ENCODE data around the gene ERAP2.
"Not testable (repeated sequence)": the region's sequence is repeated elsewhere in the genome, so short reads cannot be mapped to it uniquely, and the experiment has no call there.

Gene ERAP2

DNA sequence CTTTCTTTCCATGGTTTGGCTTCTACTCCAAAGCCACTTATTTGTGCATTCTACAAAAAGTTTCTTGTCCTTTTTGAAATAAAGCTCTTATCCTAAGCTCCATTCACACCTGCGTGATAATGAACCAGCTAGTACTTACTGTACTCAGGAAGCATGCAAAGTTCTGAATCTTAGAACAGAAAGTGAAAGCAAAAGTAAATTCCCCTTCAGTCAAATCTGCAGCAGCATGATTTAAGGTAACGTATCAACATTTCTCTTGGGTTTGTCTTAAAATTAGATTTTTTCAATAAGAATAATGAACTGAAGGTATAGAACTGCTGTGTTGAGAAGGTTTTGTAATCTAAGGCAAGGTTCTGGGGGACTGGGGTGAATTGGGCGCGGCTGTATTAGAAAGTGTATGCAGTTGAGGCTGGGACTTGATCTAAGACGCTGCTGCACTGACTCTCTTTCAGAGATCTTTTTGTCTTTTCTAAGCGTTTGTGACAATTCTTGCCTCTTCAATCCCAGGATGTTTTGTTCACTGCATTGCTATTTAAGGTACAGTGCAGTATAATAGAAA, at the start of gene ERAP2:
Gene ERAP2 (plus strand): TSS at position 209 of the 559 bp plus-strand sequence. CDS start 3,186 bp downstream, outside the sequence.
- DNase-seq (ENCODE audit: low read depth): no peak

- DNase-seq (ENCODE audit: low read depth): no peak
Observed at GRCh38 chr5:96829297-96829696, 47.0 kb upstream of the ERAP2 start.

DNA sequence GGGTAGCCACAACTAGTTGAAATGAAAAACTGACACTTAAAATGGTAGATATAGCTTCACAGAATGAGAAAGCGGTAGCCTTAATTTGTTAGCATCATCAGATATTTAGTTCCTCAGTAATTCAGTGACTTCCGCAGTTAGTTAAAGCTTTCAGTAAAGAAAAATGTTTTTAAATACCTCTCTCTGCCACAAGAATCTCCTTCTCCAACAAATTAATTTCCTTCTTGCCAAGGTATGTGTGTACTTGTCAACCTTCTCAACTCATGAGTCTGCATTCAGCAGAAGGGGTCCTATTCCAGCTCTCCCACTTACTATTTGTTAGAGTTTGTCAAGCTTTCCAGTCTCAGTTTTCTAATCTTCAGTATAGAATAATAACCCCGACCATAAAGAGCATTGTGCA, 42.3 kb upstream of the ERAP2 start:
- DNase-seq (ENCODE audit: low read depth): no peak

DNA sequence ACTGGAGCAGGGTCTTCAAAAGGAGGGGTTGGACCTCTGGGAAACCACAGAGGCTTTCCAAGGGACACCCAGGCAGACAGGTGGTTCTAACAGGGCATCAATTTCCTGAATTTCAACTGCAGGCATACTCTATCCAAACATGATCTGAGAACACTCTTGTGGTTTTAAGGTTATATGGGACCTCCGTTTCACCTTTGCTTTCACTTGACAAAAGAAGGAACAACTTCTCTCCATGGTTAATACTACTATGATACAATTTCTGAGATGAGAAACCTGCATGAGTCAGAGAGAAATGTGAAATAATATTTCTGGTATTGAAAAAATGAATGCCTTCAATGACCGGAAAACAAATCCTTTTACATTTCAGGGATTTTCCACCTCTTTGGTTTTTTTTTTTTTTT, 40.5 kb upstream of the ERAP2 start:
- DNase-seq (ENCODE audit: low read depth): no peak

- no peak for DNase-seq (ENCODE audit: low read depth)
Observed at GRCh38 chr5:96836817-96837216, 39.5 kb upstream of the ERAP2 start.

DNA sequence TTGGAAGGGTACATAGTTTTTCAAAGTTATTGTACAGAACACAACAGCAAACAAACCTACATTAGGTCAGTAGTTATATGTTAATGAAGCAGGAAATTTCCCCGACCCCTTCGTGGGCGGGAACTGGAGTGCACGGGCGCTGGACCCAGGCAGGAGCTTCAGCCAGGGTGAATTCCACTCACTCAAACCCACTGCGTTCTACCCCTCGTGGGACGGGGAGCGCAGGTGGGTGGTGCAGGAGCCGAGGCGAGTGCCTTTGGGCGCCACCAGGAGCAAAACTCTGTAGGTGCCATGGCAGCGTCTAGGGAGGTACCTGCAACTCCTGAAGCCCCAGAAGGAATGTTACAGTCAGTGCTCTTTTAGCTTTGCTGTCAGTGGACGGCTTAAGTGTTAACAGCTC, 39.0 kb upstream of the ERAP2 start:
- no peak for DNase-seq (ENCODE audit: low read depth)

DNA sequence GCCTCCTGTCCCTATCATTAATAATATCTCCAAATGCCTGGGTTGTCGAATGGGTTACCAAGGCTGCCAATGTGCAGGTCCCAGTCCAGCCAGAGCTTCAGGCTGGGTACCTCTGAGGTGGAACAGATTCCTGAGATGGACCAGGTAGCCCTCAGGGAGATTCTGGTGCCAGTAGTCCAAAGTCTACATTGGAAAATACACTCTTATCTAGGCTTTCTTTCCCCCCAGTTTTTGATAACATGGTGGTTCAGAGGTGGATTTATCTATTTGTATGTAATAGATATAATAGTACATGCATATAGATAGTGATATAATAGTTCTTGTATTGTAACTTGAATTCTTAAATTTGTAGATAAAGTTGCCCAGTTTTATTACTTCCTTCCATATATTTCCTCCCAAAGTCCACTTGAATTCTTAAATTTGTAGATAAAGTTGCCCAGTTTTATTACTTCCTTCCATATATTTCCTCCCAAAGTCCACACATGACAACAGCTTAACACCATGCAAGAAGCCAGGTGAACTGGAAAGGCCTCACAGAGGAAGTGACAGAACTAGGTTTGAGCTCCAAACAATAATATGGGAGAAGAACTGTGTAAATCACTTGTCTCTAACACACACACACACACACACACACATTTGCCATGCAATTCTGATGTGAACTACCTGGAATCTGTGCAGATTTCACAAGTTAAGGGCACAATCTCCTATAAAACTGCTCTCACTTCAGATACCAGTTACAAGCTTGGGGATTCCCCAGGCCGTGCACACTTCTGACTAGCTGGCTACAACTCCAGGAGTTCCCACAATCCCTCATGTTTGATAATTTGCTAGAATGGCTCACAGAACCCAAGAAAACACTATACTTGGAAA, 37.9 kb upstream of the ERAP2 start:
- DNase-seq (ENCODE audit: low read depth): no peak

DNA sequence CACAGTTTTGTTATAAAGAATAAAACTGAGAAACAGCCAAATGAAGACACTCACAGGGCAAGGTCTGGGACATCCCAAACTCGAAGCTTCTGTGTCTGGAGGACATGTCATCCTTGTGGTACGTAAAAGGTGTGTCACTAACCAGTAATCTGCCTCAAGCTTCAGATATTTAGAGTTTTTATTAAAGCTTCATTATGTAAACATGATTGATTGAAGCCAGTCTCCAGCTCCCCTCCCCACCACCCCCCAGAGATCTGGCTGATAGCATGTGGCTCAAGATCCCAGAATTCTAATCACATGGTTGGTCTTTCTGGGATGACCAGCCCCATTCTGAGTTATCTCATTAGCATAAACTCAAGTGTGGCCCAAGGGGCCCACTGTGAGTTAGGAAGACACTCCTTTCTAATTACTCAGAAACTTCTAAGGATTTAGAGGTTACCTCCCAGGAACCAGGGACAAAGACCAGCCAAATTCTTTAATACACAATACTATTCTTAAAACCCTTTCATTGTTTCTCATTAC, 37.2 kb upstream of the ERAP2 start:
- no peak for DNase-seq (ENCODE audit: low read depth)

DNA sequence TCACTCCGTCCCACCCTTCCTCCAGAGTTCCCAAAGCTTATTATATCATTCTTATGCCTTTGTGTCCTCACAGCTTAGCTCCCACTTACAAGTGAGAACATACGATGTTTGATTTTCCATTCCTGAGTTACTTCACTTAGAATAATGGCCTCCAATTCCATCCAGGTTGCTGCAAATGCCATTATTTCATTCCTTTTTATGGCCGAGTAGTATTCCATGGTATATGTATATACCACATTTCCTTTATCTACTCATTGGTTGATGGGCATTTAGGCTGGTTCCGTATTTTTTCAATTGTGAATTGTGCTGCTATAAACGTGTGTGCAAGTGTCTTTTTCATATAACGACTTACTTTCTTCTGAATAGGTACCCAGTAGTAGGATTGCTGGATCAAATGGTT, 34.4 kb upstream of the ERAP2 start:
- not testable (repeated sequence) for DNase-seq (ENCODE audit: low read depth)

- no peak for DNase-seq (ENCODE audit: low read depth)
Observed at GRCh38 chr5:96843140-96843539, 33.2 kb upstream of the ERAP2 start.

DNA sequence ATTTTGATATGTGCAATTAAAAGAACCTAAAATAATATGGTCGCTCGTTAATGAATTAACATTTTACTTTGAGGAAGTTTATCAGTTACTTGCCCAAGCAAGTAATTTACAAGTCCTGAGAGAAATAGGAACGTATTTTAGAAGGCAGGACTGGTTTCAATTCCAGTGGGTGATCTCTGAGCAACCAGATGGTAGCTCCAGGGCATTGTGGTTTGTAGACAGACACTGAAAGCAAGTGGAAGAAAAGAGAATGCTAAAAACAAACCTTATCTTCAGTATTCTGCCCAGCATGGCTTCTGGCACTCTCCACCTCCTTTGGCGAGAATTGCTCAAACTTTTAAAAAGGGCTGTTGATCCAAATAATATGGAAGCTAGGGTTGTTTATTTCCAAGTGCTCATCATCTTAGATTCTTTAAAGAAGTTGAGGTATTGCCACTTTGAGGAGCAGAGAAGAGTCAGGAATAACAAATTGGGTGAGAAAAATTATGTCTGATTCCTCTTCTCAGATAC, 31.8 kb upstream of the ERAP2 start:
- no peak for DNase-seq (ENCODE audit: low read depth)

DNA sequence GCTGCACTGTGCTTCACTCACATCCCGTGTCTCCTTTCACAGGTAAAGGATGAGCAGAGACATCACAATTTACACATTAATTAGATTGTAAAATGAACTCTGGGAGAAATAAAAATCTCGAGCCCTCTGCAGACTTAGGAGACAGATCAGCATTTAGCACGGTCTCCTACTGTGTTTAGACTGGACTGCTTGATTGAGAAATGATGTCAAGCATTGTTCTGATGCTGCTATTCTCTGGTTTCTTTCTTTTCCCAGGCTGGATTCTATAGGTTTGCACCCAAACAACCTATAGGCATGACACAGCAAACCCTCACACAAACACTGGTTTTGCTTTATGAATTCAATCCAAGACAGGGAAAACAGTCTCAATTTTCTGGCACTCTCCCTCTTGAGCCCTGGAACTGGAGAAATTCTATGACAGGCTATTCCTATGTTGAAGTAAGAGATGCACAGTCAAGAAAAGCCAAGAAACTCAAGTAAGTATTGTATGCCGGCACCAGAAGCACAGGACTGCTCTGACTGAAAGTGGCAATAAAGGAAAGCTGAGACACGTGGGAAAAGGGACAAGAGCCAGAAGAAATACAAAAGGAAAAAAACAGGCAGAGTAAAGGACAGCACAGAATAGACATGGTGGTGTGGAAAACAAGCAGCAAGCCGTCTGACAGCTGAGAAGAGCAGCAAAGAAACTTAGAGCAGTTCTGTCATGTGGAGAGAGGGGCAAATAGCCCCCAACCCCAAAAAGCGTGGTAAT, 24.8 kb upstream of the ERAP2 start:
- DNase-seq (ENCODE audit: low read depth): no peak

DNA sequence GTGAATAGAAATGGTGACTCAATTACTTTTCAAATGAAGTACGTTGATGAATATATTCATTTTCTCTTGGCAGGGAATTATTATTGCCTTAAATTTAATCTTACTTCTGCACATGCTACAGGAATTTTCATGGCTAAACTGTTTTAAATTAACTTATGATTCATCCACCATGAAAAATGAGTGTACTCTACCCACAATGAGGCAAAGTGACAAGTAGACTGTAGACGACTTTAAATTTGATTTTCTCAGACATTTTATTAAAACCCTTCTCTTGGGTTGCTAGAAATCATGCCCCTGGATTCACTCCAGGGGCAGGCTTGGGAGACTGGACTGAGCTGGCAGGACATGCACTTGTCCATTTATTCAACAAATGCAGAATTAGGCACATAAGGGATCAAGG, 23.5 kb upstream of the ERAP2 start:
- DNase-seq (ENCODE audit: low read depth): no peak

GRCh38 chr5:96854067-96854466, 22.2 kb upstream of the ERAP2 start:
- no peak for DNase-seq (ENCODE audit: low read depth)

- DNase-seq (ENCODE audit: low read depth): no peak
Observed at GRCh38 chr5:96855031-96855872, 21.0 kb upstream of the ERAP2 start.

GRCh38 chr5:96856371-96856770, 19.9 kb upstream of the ERAP2 start:
- no peak for DNase-seq (ENCODE audit: low read depth)

- no peak for DNase-seq (ENCODE audit: low read depth)
Observed at GRCh38 chr5:96857454-96857853, 18.8 kb upstream of the ERAP2 start.

- no peak for DNase-seq (ENCODE audit: low read depth)
Observed at GRCh38 chr5:96857924-96858323, 18.4 kb upstream of the ERAP2 start.

GRCh38 chr5:96859375-96859774, 16.9 kb upstream of the ERAP2 start:
- DNase-seq (ENCODE audit: low read depth): no peak

- DNase-seq (ENCODE audit: low read depth): no peak
Observed at GRCh38 chr5:96861076-96861475, 15.2 kb upstream of the ERAP2 start.

DNA sequence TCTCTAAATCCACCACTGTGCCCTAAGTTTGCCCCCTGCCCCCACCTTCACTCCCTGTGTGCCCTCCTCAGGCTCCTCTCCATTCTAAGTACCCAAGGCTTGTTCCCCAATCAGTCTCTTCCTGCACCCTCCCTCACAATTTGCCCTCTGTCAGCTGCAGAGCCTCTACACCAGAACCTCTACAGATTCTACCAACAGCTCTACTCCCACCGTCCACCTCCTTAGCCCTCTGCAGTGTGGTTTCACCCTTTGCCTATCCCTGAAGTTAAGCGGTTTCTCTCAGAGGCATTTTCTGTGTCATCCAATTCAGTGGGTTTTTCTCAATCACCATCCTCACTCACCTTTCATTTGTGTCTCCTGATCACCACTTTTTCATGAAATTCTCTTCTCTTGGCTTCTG, 13.2 kb upstream of the ERAP2 start:
- no peak for DNase-seq (ENCODE audit: low read depth)
